CD4-positive, alpha-beta T cell treated with Interleukin-15 for 1 hour (primary cell): ENCODE results near the gene GRIP1.

Experiments used
- DNase-seq: peaks from one replicate; pipeline ENCODE4 v3.0.0-alpha.2; 2020

GRIP1 gene

GRCh38 chr12:66371982-66372381, 306.9 kb downstream of the GRIP1 start:
- DNase-seq: no peak

DNA sequence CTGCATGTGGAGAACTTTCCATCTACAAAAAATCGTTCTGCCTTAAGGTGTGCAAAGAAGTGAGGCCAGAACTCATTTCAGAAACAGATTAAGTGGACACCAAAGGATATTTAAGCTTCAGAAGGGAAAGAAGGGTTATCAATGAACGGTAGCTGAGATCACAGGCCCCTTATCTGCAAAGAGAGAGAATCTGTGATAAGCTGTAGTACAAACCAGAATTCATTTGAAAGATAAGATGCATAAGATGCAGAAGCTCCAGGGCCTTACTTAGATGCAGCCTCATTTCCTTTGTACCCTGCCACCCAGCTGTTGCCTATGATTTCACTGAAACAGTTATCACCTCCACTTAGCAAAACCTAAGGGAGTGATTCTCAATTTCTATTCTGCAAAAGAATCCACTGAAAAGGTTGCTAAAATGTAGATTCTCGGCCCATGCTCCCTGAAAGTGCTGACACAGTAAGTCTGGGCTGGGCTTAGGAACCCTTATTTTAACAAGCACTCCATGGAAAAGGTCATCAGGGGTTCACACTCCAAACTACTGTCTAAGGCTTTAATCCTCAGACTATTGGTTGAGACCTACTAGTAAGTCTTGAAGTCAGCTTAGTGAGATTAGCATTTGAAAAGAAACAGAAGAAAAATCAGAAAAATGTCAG, 311.7 kb downstream of the GRIP1 start:
- DNase-seq: no peak

GRCh38 chr12:66365718-66366490, 313.0 kb downstream of the GRIP1 start:
- no peak for DNase-seq

- DNase-seq: no peak
Observed at GRCh38 chr12:66361703-66362102, 317.2 kb downstream of the GRIP1 start.

- no peak for DNase-seq
Observed at GRCh38 chr12:66359300-66359699, 319.6 kb downstream of the GRIP1 start.

DNA sequence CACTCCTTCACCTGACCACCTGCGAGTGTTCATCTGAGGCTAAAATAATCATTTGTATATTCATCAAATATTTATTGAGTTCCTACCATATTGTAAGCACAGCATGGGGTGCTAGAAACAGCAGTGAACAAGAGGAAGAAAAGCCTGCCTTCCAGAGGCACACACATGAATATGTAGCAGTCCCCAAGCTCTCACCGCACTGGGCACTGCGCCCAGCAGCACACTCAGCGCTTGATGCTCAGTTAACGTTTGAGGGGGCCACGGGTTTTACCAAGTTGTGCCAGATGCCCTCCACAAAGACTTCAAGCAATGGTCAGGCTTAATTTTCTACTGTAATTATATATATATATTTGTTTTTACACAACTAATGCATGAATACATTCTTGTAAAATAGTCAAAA, 324.6 kb downstream of the GRIP1 start:
- DNase-seq: no peak

- no peak for DNase-seq
Observed at GRCh38 chr12:66352899-66353298, 326.0 kb downstream of the GRIP1 start.

DNA sequence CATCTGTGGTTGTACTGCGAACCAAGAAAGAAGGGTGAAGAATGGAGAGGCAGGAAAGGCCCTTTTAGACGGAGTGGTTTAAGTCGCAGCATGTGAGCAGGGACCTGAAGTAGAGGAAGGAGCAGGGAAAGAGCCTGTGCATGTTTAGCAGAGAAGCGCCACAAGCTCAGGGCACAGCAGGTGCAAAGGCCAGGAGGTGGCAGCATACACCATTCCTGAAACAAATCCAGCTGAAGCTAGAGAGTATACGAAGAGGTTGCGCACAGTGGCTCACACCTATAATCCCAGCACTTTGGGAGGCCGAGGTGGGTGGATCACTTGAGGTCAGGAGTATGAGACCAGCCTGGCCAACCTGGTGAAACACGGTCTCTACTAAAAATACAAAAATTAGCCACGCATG, 326.7 kb downstream of the GRIP1 start:
- peak; percentile 25 for DNase-seq

DNA sequence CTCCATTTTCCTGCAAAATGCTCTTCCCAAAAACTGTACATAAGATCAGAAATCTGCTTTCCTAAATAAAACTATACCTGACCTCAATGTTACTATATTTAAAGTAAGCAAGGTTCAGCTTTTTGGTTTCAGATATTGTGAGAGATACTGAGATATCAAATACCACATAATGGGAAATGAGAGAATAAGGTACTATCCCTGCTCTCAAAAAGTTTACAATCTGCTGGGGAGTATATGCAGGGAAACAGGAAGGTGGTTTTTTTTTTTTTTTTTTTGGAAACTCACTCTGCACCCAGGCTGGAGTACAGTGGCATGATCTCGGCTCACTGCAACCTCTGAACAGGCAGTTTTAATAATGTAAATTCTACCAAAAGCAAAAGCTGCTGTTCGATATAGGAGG, 327.6 kb downstream of the GRIP1 start:
- DNase-seq: no peak

DNA sequence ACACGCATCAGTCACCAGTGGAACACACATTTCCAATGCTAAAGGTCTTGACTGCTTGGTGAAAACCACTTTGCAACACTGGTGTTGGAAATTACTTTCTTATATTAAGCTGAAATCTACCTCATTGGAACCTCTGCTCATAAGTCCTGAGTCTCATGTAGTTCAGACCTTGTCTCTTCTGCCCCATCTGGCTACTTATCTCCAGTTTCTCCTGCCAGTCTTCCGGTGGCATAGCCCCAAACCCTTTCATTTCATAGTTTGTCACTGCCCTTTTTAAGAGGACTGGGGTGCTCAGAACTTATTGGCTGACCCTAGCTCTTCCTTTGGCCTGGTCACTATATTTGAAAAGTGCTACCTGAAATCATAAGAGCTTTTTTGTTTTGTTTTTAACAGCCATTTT, 332.9 kb downstream of the GRIP1 start:
- DNase-seq: no peak

DNA sequence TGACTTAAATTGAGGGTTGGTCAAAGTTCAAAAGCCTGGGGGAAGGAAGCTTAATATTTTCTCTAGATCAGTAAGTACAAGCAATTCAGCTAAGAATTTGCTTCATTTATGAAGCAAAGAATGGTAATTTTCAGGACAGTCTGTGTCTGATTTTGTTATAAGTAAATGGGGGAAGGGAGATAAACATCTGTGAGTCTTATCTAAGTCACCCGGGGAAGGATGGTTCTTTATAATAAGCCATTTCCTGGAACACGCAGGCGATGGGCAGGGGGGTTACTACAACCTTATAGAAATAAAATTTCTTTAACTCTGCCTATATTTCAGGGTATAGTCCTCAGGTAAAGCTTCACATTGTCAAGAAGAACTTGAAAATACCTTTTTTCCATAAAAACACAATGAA, 333.7 kb downstream of the GRIP1 start:
- DNase-seq: no peak

- no peak for DNase-seq
Observed at GRCh38 chr12:66341126-66341525, 337.8 kb downstream of the GRIP1 start.

DNA sequence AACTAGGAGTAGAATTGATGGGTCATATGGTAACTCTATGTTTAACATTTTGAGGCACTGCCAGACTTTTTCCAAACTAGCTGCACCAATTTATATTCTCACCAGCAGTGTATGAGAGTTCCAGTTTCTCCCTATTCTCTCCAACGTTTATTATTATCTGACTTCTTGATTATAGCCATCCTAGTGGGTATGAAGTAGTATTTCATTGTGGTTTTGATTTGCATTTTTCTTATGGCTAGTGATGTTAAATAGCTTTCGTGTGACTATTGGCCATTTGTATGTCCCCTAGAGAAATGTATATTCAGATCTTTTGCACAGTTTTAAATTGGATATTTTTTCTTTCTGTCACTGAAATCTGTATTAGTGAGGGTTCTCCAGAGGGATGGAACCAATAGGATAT, 338.7 kb downstream of the GRIP1 start:
- no peak for DNase-seq

- DNase-seq: no peak
Observed at GRCh38 chr12:66337381-66338010, 341.4 kb downstream of the GRIP1 start.

- no peak for DNase-seq
Observed at GRCh38 chr12:66335746-66336145, 343.1 kb downstream of the GRIP1 start.

DNA sequence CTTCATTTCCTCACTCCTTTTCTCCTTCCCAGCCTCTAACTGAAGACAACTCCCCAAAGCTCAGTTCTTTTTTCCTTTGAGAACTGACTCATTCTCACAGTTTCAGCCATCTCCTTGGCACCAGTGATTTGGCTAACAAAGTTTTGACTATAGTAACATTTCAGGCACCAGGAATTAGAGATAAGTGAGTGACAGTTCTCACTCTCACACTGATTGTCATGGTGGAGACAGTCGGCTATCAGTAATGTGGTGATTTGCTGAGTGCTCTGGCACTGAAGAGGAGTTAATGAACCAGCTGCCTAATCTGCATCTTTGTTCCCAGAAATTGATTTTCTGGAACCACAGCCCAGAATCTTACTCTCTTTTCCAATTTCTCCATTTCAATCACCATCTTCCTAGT, 347.1 kb downstream of the GRIP1 start:
- DNase-seq: no peak

DNA sequence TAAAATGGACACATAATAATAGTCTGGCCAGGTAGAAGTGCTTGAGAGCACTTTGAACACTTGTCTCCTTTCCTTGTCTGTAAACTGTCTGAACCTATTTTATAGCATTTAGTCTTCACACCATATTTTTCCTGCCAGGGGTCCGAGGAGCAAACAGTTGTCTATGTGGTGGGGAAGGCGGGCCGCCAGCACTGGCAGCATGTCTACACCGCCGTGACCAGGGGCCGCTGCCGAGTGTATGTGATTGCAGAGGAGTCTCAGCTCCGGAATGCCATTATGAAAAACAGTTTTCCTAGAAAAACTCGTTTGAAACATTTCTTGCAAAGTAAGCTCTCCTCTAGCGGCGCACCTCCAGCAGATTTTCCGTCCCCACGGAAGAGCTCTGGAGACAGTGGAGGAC, 347.9 kb downstream of the GRIP1 start:
- no peak for DNase-seq

- no peak for DNase-seq
Observed at GRCh38 chr12:66329941-66330340, 348.9 kb downstream of the GRIP1 start.

DNA sequence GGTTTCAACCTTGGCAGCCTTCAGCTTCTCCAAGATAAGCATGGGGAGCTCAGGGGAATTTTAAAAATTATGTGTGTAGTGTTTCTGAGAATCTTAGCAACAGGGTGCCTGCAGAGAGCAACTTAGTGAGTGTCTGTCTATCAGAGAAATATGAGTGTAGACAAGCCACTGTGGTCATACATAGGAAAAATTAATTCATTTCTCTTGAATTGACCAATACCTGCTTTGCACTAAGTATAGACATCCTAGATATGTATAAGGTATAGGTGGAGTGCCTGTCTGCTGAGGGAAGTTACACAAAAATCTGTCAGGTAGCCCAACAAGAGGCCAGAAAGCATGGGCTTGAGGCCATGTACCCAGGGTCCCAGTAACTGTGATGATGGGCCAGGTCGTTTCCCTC, 355.9 kb downstream of the GRIP1 start:
- no peak for DNase-seq

GRCh38 chr12:66321435-66321834, 357.4 kb downstream of the GRIP1 start:
- DNase-seq: no peak

DNA sequence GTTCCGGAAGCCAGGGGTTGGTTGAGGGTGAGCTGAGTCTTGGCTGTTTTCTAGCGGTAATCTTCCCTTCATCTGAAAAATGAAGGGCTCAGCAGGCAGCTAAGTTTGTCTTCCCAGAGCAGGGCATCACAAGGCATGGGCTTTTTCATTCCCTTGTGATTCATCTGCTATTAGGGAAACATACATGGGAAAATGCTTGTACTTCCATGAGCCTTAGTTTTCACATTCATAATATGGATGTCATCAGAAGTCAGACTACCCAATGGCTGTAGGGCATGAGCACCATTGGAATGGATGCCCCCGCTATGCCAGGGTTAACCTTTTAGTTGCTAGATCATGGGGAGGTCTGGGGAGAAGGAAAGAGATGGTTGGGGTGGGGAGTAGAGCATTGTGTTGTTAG, 357.9 kb downstream of the GRIP1 start:
- DNase-seq: no peak

DNA sequence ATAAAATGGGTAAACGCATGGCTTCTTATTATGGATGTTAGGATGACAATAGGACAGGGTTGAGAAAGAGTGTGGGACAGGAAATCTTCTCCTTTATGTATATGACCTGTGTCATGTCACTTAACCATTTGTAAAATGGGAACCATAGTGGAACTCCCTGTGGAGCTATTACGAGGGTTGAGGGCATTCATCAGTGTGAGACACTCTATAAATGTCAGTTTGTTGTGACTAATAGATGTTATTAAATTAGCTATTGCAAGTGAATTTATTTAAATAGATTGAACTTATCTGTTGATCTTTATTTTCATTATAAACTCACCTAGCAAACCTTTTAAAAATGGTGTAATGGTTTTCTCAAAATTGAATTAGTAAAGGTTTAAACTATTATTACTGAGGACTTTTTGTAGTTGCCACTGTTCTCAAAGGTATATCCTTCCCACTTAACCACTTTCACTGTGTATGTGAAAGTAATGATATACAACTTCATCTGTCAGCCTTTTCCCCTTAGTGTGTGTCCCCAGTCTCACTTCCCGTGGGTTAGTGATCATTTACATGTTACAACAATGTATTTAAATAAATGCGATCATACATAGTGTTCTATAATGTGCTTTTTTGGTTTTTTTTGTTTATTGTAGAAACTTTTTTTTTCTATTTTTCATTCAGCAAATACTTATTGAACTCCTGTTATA, 359.5 kb downstream of the GRIP1 start:
- no peak for DNase-seq

GRCh38 chr12:66314278-66314677, 364.6 kb downstream of the GRIP1 start:
- DNase-seq: no peak

GRCh38 chr12:66312189-66312588, 366.7 kb downstream of the GRIP1 start:
- no peak for DNase-seq
